ENCODE data around the gene ANKRD33. TPM values are rescaled to one million over a fixed set of nuclear protein-coding genes. Genes with fewer than 3 reads are reported as not detected.
A peak's percentile ranks its signal among the peaks of the same experiment; 100 is the strongest.

ANKRD33 gene
- total RNA-seq, 2 experiments from 2014 or later = not detected

GRCh38 chr12:51848841-51849735 lies 38.8 kb upstream of the ANKRD33 start:
- H3K4me3 Mint-ChIP-seq = no peak overlapping the region
- no peak for DNase-seq
- peaks cover 15% of the 10 kb centered on the region for H3K4me1 Mint-ChIP-seq (ENCODE audit: low read depth)
- H3K27me3 Mint-ChIP-seq (ENCODE audit: low read depth) = peaks cover 32% of the 10 kb centered on the region
- no peaks in the 10 kb centered on the region for H3K36me3 Mint-ChIP-seq (ENCODE audit: low read depth)
- H3K27ac Mint-ChIP-seq = no peak overlapping the region
- H3K9me3 Mint-ChIP-seq = no peaks in the 10 kb centered on the region
- CTCF ChIA-PET = interaction anchor here (0.7 to 0.9 kb wide), 2 partner anchors 18 to 21 kb away, joined by 3 read pairs; no protein-coding TSS in a partner anchor
- intact Hi-C loops (cut with micrococcal nuclease) = no loop called here

DNA sequence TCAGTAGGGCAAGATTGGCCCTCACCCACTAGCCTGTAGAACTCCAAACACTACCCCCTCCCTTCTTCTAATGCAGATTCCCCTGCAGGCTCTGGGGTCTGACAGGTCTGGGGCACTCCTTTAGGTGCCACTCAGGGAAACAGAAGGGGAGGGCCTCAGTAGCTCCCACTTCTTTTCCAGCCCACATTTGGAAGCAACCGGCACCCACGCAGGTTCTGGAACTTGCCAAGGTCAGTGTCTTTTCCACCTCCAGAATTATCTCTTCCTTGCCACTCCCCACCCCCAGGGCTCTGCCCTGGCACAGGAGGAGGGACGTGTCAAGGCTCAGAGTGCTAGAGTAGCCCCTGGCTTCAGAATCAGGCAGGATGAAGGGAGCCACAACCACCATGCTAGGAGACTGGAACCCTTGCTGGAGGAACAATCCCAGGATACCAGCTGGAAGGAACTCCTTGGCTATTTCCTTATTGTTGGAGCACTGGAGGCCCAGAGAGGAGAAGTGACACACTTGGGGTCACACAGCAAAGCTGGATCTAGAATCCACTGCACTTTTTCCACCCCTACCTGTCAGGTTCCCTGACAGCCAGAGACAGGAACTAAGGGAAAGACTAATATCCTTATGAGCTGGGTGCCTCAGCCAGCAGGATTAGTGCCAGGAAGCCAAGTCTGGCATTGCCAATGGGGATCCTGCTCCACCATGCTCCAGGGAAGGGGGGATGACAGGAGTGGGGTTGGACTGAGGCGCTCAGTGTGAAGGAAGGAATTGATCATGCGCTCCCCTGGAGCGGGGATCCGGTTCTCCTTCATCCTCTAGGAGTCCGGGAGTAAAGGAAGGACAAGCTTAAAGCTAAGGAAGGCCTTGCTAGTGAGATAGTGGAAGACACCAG lies 37.6 kb upstream of the ANKRD33 start:
- H3K36me3 Mint-ChIP-seq (ENCODE audit: low read depth) = no peaks in the 10 kb centered on the region
- H3K9me3 Mint-ChIP-seq = no peaks in the 10 kb centered on the region
- H3K4me1 Mint-ChIP-seq (ENCODE audit: low read depth) = peaks cover 15% of the 10 kb centered on the region
- no peak for DNase-seq
- intact Hi-C loops (cut with micrococcal nuclease) = no loop called here
- CTCF ChIA-PET = interaction anchor here (0.9 to 1.1 kb wide), 2 partner anchors 17 to 26 kb away, joined by 3 read pairs; no protein-coding TSS in a partner anchor
- peaks cover 22% of the 10 kb centered on the region for H3K27me3 Mint-ChIP-seq (ENCODE audit: low read depth)
- no peak overlapping the region for H3K4me3 Mint-ChIP-seq
- no peak overlapping the region for H3K27ac Mint-ChIP-seq

DNA sequence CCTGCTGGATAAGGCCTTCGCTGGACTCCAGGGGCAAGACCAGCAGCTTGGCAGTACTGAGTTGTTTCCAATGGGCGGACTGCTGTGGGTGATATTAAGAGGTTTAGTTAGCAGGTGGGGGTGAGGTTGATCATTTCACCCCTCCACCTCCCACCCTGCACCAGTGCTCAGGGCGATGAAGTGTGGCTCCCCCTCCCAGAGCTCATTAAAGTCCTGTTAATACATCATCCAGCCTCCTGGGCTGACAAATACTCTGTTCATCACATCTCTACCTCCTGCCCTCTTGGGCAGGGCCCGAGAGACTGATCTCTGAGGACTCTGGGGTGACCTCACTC lies 37.0 kb upstream of the ANKRD33 start:
- intact Hi-C loops (cut with micrococcal nuclease) = no loop called here
- Mint-ChIP-seq H3K9me3 (no peaks in the 10 kb centered on the region), H3K27ac (no peak overlapping the region), H3K4me3 (no peak overlapping the region), H3K27me3 (ENCODE audit: low read depth) (peaks cover 16% of the 10 kb centered on the region), H3K4me1 (ENCODE audit: low read depth) (peaks cover 14% of the 10 kb centered on the region), H3K36me3 (ENCODE audit: low read depth) (no peaks in the 10 kb centered on the region)
- no peak for DNase-seq
- CTCF ChIA-PET = interaction anchor here (1.1 kb wide), 1 partner anchor 27 kb away, joined by 3 read pairs; no protein-coding TSS in a partner anchor

- no peak overlapping the region for H3K4me3 Mint-ChIP-seq
- CTCF ChIA-PET = interaction anchor here (1.1 kb wide), 1 partner anchor 24 kb away, joined by 4 read pairs; no protein-coding TSS in a partner anchor
- intact Hi-C loops (cut with micrococcal nuclease) = no loop called here
- DNase-seq = no peak
- no peaks in the 10 kb centered on the region for H3K36me3 Mint-ChIP-seq (ENCODE audit: low read depth)
- H3K4me1 Mint-ChIP-seq (ENCODE audit: low read depth) = peaks cover 10% of the 10 kb centered on the region
- H3K27ac Mint-ChIP-seq = no peak overlapping the region
- H3K27me3 Mint-ChIP-seq (ENCODE audit: low read depth) = peaks cover 13% of the 10 kb centered on the region
- no peaks in the 10 kb centered on the region for H3K9me3 Mint-ChIP-seq
Observed at GRCh38 chr12:51851413-51852124, 36.3 kb upstream of the ANKRD33 start.

DNA sequence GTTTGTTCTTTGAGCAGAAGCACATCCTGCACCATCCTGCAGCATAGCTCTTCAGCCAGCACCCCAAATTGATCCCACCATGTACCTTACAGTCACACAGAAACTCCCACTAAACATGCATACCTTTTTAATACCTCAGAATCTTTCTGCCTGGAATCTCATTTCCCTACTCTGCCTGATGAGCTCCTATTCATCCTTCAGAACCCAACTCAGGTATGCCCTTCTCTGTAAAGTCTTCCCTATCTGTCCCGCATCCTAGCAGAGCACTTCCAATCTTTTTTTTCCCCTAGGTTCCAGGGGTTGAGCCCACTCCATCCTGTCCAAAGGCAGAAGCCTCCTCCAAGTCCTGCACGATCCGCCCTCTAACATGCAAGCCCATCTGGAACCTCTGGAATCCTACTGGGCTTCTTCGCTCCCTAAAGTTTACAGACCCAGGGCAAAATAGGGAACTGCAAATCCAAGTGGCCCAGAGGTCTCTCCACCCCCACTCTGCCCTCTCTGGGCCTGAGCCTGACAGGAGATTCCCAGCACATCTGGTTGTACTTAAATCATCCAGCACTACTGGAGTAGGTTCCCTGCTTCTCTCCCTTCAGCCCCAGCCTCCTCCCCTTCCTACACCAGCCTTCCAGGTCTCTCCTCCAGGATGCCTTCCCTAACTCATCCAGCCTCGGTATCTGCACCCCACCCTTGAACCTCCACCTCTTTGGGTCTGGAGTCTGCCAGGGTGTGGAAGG lies 35.3 kb upstream of the ANKRD33 start:
- intact Hi-C loops (cut with micrococcal nuclease) = no loop called here
- no peak overlapping the region for H3K4me3 Mint-ChIP-seq
- H3K27ac Mint-ChIP-seq = no peak overlapping the region
- CTCF ChIA-PET = interaction anchor here (1.1 kb wide), 1 partner anchor 23 kb away, joined by 4 read pairs; no protein-coding TSS in a partner anchor
- no peaks in the 10 kb centered on the region for H3K9me3 Mint-ChIP-seq
- H3K27me3 Mint-ChIP-seq (ENCODE audit: low read depth) = peaks cover 11% of the 10 kb centered on the region
- peaks cover 8% of the 10 kb centered on the region for H3K4me1 Mint-ChIP-seq (ENCODE audit: low read depth)
- DNase-seq = no peak
- no peaks in the 10 kb centered on the region for H3K36me3 Mint-ChIP-seq (ENCODE audit: low read depth)

DNA sequence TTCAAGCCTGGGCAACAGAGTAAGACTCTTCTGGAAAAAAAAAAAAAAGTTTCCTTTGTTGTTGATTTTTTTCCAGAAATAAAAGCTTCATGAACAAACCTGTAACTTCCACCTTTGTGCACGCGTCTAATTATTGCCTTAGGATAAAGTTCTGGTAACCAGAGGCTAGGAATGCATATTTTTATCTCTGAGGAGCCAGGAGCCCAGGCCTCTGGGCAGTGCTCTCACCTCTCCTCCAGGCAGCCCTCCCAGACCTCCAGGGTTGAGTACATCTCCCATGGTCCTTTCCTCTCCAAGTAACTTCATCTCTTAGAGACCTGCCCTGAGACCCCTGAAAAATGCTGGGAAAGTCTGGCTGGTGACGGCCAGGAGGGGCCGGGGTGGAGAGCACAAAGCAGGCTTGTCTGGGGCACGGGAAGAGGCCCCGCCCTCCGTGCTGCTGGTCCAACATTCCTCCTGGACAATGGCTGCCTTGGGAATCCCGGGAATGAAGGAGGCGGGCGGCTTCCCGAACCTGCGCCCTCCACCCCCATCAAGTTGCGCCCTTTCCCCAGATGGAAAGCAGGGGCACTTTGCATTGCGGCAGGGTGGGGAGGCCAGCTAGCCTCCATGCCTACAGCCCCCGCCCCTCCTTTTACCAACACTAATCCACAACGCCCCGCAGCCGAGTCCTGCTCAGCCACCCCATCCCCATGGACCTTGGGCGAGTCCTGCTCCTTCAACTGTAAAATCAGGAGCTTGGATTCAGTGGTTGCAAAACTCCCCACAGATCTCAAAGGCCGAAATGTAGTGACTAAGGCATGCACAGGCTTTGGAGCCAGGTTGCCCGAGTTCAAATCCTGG lies 32.1 kb upstream of the ANKRD33 start:
- Mint-ChIP-seq H3K4me3 (no peak overlapping the region), H3K4me1 (ENCODE audit: low read depth) (peaks cover 3% of the 10 kb centered on the region), H3K9me3 (no peaks in the 10 kb centered on the region), H3K27ac (no peak overlapping the region), H3K36me3 (ENCODE audit: low read depth) (no peaks in the 10 kb centered on the region), H3K27me3 (ENCODE audit: low read depth) (peaks cover 10% of the 10 kb centered on the region)
- no peak for DNase-seq
- CTCF ChIA-PET = interaction anchor here (0.6 to 0.8 kb wide), 2 partner anchors 20 to 125 kb away, joined by 3 read pairs; no protein-coding TSS in a partner anchor
- intact Hi-C loops (cut with micrococcal nuclease) = no loop called here

GRCh38 chr12:51860986-51861385 lies 26.9 kb upstream of the ANKRD33 start:
- Mint-ChIP-seq H3K27me3 (ENCODE audit: low read depth) (peaks cover 37% of the 10 kb centered on the region), H3K4me1 (ENCODE audit: low read depth) (peaks cover 9% of the 10 kb centered on the region), H3K9me3 (no peaks in the 10 kb centered on the region), H3K36me3 (ENCODE audit: low read depth) (no peaks in the 10 kb centered on the region), H3K27ac (no peak overlapping the region), H3K4me3 (no peak overlapping the region)
- DNase-seq = no peak
- CTCF ChIA-PET = interaction anchor here (0.7 to 1.4 kb wide), 2 partner anchors 13 to 14 kb away, joined by 3 to 4 read pairs; no protein-coding TSS in a partner anchor
- intact Hi-C loops (cut with micrococcal nuclease) = no loop called here

GRCh38 chr12:51862947-51863346 lies 25.0 kb upstream of the ANKRD33 start:
- H3K27ac Mint-ChIP-seq = no peak overlapping the region
- H3K4me1 Mint-ChIP-seq (ENCODE audit: low read depth) = peaks cover 9% of the 10 kb centered on the region
- H3K4me3 Mint-ChIP-seq = no peak overlapping the region
- no peaks in the 10 kb centered on the region for H3K9me3 Mint-ChIP-seq
- no peak for DNase-seq
- H3K36me3 Mint-ChIP-seq (ENCODE audit: low read depth) = no peaks in the 10 kb centered on the region
- H3K27me3 Mint-ChIP-seq (ENCODE audit: low read depth) = peaks cover 44% of the 10 kb centered on the region
- CTCF ChIA-PET = interaction anchor here (0.5 to 1.1 kb wide), 2 partner anchors 42 to 1883 kb away, joined by 3 read pairs; no protein-coding TSS in a partner anchor
- intact Hi-C loops (cut with micrococcal nuclease) = no loop called here

- intact Hi-C loops (cut with micrococcal nuclease) = no loop called here
- Mint-ChIP-seq H3K36me3 (ENCODE audit: low read depth) (no peaks in the 10 kb centered on the region), H3K4me1 (ENCODE audit: low read depth) (peaks cover 11% of the 10 kb centered on the region), H3K27ac (no peak overlapping the region), H3K4me3 (peak overlapping the region; percentile 50), H3K27me3 (ENCODE audit: low read depth) (peaks cover 49% of the 10 kb centered on the region), H3K9me3 (no peaks in the 10 kb centered on the region)
- CTCF ChIA-PET = interaction anchor here (0.5 to 1.1 kb wide), 3 partner anchors 12 to 1884 kb away, joined by 3 read pairs; no protein-coding TSS in a partner anchor
- no peak for DNase-seq
Observed at GRCh38 chr12:51863363-51863932, 24.5 kb upstream of the ANKRD33 start.

DNA sequence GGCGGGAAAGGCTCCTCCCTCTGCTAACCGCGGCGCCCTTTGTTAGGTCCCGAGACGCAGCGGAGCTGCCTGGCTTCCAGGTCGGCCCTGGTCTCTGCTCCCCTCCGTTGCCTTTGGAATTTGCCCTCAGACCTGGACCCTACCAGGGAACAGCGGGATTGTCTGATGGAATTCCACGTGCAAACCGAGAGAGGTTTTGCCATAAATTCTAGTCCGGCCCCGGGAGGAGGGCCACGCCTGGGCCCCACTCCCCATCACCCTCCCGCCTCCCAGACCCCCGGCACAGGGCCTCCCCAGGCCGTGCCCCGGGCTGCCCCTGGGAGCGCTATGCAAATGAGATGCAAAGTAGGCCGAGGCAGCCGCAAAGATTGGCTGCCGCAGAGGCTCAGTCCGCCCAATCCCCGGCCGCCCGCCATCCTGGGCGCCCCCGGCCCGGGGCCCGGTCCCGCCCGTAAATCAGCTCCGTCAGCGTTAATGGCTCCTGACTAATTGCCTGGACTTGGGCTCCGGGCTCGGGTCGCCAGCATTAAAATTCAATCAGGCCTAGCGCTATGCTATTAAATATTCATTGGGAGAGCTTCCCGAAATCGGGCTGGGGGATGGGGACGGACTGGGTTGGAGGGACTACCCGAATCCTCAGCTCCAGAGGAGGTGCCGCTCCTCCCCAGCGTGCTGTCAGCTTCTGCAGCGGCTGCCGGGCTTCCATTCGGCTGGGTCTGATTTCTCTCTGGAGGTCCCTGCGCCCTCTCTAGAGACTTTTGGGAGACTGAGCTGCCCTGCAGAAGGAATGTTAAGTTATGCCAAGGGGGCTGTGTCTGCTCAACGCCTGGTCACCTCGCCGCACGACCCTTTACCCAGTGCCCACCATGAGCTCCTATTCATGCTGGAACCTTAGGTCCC lies 23.7 kb upstream of the ANKRD33 start:
- CTCF ChIA-PET = interaction anchor here (0.8 to 1.0 kb wide), 2 partner anchors 11 to 12 kb away, joined by 3 read pairs; no protein-coding TSS in a partner anchor
- Mint-ChIP-seq H3K9me3 (no peaks in the 10 kb centered on the region), H3K36me3 (ENCODE audit: low read depth) (no peaks in the 10 kb centered on the region), H3K27me3 (ENCODE audit: low read depth) (peaks cover 55% of the 10 kb centered on the region), H3K4me3 (peak overlapping the region; percentile 52), H3K27ac (no peak overlapping the region), H3K4me1 (ENCODE audit: low read depth) (peaks cover 16% of the 10 kb centered on the region)
- intact Hi-C loops (cut with micrococcal nuclease) = no loop called here
- peak; percentile 70 for DNase-seq
